NAMALWA (cell line): Measurements from ENCODE around the gene SLC66A2.

Experiments
- DNase-seq: peaks from one replicate; pipeline ENCODE4 v3.0.0-alpha.2; 2015; ENCODE audit warnings: low spot score

The SLC66A2 gene

DNA sequence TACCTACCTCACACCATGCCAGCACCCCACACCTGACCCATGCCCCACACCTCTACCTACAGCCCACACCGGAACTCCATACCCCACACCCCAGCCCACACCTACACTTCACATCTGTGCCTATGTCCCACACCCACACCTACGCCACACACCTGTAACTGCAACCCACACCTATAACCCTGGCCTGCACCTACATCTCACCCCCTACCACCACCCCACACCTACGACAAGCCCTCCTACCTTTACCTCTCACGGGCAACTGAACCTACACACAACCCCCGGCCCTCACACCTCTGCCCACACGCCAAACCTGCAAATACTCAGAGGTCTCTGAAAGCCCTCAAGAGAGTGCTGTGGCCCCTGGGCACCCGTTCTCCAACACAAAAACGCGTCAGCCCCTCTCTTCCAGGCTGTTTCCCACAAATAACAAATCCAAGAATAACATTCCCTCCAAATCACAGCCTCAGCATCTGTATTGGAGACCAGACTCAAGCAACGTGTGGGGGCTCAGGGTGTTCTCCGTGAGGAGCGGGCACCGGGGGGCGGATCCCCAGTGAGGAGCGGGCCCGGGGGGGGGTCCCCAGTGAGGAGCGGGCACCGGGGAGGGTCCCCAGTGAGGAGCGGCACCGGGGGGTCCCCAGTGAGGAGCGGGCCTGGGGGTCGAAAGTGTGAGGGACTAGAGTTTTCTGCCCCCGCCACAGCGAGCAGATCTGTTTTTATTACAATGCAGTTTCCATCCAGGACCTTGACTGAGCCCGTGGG, 33.4 kb downstream of the SLC66A2 start:
- DNase-seq: no peak

DNA sequence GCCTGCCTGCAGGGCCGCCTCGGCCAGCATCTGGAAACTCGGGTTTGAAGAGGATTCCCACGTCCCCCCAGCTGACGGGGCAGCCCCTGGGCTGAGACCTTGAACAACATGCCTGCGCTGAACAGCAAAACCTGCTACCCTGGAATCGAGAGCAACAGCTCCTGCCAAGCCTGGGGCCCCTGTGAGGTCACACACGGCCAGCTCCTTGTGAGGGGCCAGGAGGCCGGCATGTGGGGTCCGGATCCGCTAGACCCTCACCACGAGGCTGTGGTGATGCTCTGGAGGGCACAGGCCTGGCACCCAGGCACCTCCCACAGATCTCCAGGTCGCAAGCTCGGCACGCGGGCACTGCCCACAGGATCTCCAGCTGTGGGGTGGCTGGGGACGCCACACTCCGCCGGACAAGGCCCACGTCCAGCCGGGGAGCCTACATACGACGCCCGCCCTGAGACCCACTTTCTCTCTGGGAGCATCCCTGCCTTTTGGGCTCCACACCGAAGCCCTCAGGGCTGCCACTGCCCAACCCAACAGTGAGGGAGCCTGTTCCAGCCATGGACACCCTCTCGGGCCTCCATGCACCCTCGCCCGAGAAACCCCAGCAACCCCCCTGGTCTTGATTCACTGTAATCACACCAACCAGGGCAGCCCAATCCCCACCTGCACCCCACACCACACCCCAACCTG, 34.1 kb downstream of the SLC66A2 start:
- no peak for DNase-seq

GRCh38 chr18:79916546-79917168, 34.8 kb downstream of the SLC66A2 start:
- no peak for DNase-seq

GRCh38 chr18:79916128-79916494, 35.3 kb downstream of the SLC66A2 start:
- no peak for DNase-seq

DNA sequence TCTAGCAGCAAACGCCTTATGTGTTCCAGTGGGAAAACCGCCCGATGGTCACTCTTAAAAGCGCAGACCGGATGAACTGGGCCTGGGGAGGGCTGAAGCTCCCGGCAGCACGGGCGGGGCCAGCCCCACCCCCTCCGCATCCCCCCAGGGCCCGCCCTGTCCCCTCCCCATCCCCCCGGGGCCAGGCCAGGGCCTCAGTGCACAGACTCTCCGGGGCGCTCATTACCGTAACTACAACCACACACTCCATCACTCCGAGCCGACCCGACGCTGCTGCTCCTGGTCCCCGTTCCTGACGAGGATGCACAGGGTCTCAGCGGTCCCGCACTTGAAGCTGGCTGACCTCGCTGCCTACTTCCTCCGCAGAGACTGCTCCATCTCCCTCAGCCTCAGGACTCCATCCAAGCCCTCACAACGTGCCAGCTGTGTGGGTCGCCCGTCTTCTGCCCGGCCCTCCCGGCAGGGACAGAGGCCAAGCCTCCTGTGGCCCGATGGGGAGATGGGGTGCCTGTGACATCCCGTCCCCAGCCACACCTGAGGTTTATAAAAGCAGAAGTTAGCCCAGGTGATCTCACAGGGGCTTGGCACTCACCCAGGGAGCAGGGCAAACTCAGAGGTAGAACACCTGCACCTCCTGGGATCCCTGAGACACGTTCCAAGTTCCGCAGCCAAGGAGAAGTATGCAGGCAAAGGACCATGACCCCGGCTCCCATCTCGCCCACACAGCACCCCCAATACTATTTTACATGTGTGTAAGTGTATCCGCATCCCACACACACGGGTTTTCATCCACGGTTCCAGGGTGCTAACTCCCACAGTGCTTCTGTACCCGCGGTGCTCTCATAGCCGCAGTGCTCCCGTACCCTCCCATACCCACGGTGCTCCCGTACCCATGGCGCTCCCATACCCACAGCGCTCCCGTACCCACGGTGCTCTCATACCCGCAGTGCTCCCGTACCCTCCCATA, 36.0 kb downstream of the SLC66A2 start:
- no peak for DNase-seq

GRCh38 chr18:79914614-79915160, 36.8 kb downstream of the SLC66A2 start:
- DNase-seq: no peak

GRCh38 chr18:79912994-79913831, 38.2 kb downstream of the SLC66A2 start:
- DNase-seq: no peak

- DNase-seq: no peak
Measured at GRCh38 chr18:79912409-79912991, 39.0 kb downstream of the SLC66A2 start.

- DNase-seq: no peak
Measured at GRCh38 chr18:79911344-79912270, 39.8 kb downstream of the SLC66A2 start.

DNA sequence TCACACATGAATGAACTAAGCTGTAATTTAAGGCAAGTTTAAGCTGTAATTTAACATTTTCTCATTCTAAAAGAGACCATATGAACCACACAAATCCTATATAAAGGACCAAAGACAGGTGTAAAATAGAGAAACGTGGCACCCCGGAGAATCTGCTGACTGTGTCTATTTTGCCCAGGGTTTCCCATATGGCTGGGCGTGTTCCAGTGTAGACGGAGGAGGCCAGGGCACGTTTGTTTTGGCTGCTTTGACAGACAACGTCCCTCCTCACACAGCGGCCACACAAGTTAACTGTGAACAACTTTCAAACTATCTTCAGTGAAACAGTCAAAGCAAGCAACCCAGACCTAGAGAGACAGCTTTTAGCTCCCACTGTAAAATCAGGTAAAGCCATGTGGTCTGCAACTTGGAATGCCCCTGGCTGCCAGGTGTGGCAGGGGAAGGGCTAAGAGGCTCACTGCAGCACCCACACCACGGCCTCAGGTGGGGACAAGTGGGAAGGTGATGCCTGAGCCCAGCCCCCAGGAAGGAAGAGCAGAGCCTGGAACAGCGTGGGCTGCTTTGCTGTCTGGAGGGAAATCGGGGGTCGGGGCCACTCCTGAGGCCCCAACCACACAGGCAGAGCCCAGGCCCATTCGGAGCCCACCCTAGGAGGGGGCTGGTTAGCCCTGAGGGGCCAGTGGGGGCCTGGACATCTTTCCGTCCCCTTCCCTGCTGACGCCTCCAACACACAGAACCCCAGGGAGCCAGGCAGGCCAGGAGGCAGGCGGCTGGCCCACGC, 40.7 kb downstream of the SLC66A2 start:
- DNase-seq: no peak

GRCh38 chr18:79906706-79907105, 44.7 kb downstream of the SLC66A2 start:
- no peak for DNase-seq

- DNase-seq: no peak
Measured at GRCh38 chr18:79905993-79906392, 45.5 kb downstream of the SLC66A2 start.

DNA sequence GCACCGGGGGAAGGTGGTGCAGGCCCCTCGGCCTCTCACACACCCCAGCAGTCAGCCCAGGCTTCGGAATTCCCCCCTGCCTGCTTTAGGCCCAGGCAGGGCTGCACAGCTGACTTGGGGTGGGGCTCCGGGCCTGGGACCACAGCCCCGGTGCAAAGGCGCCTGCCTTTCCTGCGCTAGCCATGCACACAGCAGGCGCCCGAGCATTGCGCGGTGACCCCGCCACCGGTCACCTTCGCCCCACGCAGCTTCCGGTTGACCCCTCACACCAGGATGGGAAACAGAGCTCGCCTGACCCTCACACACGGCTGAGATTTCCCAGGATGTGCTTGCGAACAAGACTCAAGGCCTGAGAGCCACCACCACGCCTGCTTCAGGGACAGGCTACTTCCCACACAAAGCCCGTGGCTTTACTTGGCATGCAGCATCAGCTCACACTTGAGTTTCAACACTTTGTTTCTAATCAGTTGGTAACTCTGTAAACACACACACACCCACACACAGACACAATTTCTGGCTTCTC, 46.0 kb downstream of the SLC66A2 start:
- no peak for DNase-seq

GRCh38 chr18:79904357-79905147, 46.9 kb downstream of the SLC66A2 start:
- DNase-seq: no peak

- DNase-seq: no peak
Measured at GRCh38 chr18:79903787-79904356, 47.6 kb downstream of the SLC66A2 start.

DNA sequence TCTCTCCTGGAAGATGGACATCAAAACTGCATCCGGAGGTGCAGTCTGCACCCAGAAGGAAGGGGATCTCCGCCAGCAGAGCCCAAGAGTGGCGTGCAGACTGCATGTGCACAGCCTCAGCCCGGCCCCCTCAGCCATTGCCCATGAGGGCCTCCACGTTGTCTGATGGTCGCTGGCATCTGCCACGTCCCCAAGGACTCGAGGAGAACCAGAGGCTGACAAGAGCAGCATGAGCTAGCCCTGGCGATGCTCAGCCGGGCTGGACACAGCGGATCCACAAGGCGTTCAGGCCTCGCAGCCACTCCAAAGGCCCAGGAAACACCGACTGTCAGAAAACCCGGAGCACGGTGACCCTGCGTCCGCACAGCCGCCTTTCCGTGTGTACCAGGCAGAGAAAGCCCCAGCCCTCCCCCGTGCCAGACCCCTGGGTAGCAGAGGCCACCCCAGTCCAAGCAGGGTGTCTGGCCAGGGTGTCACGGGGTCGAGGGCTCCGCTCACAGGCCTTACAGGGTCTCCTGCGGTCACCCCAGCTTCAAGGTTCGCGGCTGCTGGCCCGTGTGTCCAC, 48.3 kb downstream of the SLC66A2 start:
- DNase-seq: no peak

GRCh38 chr18:79902640-79903039, 48.8 kb downstream of the SLC66A2 start:
- no peak for DNase-seq
